GM23338 (cell line): ENCODE results near the gene TMEM255B.

Source experiments
- CREB1 ChIP-seq: fragments of 250-450 bp; sonication (Bioruptor Pico); IDR thresholded peaks from 2 replicates; pipeline ENCODE4 v1.5.0; 2020; ENCODE audit warnings: low read depth, mild to moderate bottlenecking, moderate library complexity
- EZH2 ChIP-seq: fragments of 200-600 bp; sonication (generic); IDR thresholded peaks from one replicate; pipeline ENCODE4 v1.8.0; 2017; ENCODE audit warnings: antibody characterized with exemption, mild to moderate bottlenecking, low read depth; ENCODE audit not compliant: unreplicated experiment
- JUNB ChIP-seq: IDR thresholded peaks from one replicate; pipeline ENCODE4 v1.6.1; 2016; ENCODE audit warnings: antibody characterized with exemption; ENCODE audit not compliant: unreplicated experiment
- NANOG ChIP-seq: IDR thresholded peaks from 2 replicates; pipeline ENCODE4 v1.6.1; 2016; ENCODE audit warnings: antibody characterized with exemption, borderline replicate concordance
- POLR2AphosphoS5 ChIP-seq: IDR thresholded peaks from 2 replicates; pipeline ENCODE4 v1.6.1; 2016; ENCODE audit warnings: antibody characterized with exemption, low read depth
- TF ChIP-seq, protein P1 (sequence below), 2 experiments: fragments of 200-600 bp in 1 of 2; sonication (generic) in 1 of 2; conservative IDR thresholded peaks; 2 replicates each; pipeline versions ENCODE4 v1.5.1 to v1.6.1; 2016 to 2017; ENCODE audit warnings: antibody characterized with exemption in 2 of 2, low read depth in 2 of 2, mild to moderate bottlenecking in 2 of 2, moderate library complexity in 1 of 2
- TF ChIP-seq, protein P2 (sequence below): fragments of 250-450 bp; sonication (Bioruptor Pico); IDR thresholded peaks from 2 replicates; pipeline ENCODE4 v1.5.0; 2020; ENCODE audit warnings: mild to moderate bottlenecking, moderate library complexity
- TF ChIP-seq, protein P3 (sequence below): IDR thresholded peaks from 2 replicates; pipeline ENCODE4 v1.6.1; 2016; ENCODE audit warnings: antibody characterized with exemption

DNA sequence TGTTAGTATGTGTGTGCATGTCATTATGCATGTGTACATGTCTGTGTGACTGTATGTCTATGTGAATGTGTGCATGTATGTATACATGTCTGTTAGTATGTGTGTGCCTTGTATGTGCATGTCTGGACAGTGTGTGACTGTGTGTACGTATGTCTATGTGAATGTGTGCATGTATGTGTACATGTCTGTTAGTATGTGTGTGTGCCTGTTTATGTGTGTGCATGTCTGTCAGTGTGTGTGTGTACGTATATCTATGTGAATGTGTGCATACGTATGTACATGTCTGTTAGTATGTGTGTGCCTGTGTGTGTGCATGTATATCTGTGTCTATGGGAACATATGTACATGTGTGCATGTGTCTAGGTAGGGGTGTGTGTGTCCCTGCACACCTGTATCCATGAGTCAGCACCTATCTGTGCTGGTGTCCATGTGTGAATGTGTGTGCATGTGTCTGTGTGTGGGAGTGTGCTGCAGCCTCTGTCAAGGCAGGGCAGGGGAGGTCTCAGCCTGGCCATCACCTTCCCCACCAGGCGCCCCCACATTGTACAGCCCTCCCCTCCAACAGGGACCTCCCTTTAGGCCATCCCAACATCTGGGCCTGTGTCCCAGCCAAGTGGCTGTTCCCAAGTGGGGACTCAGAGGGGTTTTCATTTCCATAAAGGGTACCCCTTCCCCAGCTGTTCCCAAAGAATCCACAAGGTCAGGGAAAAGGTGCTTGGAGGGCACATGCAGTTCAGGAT is 100.5 kb downstream of the TMEM255B start:
- TF ChIP-seq, protein P1, sequence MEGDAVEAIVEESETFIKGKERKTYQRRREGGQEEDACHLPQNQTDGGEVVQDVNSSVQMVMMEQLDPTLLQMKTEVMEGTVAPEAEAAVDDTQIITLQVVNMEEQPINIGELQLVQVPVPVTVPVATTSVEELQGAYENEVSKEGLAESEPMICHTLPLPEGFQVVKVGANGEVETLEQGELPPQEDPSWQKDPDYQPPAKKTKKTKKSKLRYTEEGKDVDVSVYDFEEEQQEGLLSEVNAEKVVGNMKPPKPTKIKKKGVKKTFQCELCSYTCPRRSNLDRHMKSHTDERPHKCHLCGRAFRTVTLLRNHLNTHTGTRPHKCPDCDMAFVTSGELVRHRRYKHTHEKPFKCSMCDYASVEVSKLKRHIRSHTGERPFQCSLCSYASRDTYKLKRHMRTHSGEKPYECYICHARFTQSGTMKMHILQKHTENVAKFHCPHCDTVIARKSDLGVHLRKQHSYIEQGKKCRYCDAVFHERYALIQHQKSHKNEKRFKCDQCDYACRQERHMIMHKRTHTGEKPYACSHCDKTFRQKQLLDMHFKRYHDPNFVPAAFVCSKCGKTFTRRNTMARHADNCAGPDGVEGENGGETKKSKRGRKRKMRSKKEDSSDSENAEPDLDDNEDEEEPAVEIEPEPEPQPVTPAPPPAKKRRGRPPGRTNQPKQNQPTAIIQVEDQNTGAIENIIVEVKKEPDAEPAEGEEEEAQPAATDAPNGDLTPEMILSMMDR (conservative IDR thresholded peaks at IDR 0.05; ENCODE audit: low read depth in 2 of 2), result no peak
- TF ChIP-seq CREB1 (CRISPR knock-in tag) (no peak), EZH2 (no peak), JUNB (no peak), POLR2AphosphoS5 (no peak), NANOG (no peak)
- TF ChIP-seq, protein P2, sequence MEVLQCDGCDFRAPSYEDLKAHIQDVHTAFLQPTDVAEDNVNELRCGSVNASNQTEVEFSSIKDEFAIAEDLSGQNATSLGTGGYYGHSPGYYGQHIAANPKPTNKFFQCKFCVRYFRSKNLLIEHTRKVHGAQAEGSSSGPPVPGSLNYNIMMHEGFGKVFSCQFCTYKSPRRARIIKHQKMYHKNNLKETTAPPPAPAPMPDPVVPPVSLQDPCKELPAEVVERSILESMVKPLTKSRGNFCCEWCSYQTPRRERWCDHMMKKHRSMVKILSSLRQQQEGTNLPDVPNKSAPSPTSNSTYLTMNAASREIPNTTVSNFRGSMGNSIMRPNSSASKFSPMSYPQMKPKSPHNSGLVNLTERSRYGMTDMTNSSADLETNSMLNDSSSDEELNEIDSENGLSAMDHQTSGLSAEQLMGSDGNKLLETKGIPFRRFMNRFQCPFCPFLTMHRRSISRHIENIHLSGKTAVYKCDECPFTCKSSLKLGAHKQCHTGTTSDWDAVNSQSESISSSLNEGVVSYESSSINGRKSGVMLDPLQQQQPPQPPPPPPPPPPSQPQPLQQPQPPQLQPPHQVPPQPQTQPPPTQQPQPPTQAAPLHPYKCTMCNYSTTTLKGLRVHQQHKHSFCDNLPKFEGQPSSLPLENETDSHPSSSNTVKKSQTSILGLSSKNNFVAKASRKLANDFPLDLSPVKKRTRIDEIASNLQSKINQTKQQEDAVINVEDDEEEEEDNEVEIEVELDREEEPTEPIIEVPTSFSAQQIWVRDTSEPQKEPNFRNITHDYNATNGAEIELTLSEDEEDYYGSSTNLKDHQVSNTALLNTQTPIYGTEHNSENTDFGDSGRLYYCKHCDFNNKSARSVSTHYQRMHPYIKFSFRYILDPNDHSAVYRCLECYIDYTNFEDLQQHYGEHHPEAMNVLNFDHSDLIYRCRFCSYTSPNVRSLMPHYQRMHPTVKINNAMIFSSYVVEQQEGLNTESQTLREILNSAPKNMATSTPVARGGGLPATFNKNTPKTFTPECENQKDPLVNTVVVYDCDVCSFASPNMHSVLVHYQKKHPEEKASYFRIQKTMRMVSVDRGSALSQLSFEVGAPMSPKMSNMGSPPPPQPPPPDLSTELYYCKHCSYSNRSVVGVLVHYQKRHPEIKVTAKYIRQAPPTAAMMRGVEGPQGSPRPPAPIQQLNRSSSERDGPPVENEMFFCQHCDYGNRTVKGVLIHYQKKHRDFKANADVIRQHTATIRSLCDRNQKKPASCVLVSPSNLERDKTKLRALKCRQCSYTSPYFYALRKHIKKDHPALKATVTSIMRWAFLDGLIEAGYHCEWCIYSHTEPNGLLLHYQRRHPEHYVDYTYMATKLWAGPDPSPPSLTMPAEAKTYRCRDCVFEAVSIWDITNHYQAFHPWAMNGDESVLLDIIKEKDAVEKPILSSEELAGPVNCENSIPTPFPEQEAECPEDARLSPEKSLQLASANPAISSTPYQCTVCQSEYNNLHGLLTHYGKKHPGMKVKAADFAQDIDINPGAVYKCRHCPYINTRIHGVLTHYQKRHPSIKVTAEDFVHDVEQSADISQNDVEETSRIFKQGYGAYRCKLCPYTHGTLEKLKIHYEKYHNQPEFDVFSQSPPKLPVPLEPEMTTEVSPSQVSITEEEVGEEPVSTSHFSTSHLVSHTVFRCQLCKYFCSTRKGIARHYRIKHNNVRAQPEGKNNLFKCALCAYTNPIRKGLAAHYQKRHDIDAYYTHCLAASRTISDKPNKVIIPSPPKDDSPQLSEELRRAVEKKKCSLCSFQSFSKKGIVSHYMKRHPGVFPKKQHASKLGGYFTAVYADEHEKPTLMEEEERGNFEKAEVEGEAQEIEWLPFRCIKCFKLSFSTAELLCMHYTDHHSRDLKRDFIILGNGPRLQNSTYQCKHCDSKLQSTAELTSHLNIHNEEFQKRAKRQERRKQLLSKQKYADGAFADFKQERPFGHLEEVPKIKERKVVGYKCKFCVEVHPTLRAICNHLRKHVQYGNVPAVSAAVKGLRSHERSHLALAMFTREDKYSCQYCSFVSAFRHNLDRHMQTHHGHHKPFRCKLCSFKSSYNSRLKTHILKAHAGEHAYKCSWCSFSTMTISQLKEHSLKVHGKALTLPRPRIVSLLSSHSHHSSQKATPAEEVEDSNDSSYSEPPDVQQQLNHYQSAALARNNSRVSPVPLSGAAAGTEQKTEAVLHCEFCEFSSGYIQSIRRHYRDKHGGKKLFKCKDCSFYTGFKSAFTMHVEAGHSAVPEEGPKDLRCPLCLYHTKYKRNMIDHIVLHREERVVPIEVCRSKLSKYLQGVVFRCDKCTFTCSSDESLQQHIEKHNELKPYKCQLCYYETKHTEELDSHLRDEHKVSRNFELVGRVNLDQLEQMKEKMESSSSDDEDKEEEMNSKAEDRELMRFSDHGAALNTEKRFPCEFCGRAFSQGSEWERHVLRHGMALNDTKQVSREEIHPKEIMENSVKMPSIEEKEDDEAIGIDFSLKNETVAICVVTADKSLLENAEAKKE (CRISPR knock-in tag), result no peak
- TF ChIP-seq, protein P3, sequence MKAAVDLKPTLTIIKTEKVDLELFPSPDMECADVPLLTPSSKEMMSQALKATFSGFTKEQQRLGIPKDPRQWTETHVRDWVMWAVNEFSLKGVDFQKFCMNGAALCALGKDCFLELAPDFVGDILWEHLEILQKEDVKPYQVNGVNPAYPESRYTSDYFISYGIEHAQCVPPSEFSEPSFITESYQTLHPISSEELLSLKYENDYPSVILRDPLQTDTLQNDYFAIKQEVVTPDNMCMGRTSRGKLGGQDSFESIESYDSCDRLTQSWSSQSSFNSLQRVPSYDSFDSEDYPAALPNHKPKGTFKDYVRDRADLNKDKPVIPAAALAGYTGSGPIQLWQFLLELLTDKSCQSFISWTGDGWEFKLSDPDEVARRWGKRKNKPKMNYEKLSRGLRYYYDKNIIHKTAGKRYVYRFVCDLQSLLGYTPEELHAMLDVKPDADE, result no peak
